ENCODE results near the gene NR2E1. TPM values are rescaled to one million over a fixed set of nuclear protein-coding genes. Genes with fewer than 3 reads are reported as not detected.

The NR2E1 gene
- polyA plus RNA-seq, 3 donors from 2014 or later = not detected

GRCh38 chr6:108222504-108222903 is 56.7 kb downstream of the NR2E1 start:
- peaks cover 0 to 1% (median 0%) of the 10 kb centered on the region in 3 donors for H3K27me3 Mint-ChIP-seq (ENCODE audit: low read depth in 3 of 3)
- H3K4me1 Mint-ChIP-seq = peaks cover 23 to 28% of the 10 kb centered on the region in 2 donors
- H3K27ac Mint-ChIP-seq = peak overlapping the region; percentile 1 to 69 (median 46)

GRCh38 chr6:108227290-108227689 is 61.5 kb downstream of the NR2E1 start:
- Mint-ChIP-seq H3K27me3 (ENCODE audit: low read depth in 3 of 3) (no peaks in the 10 kb centered on the region), H3K9me3 (no peaks in the 10 kb centered on the region), H3K27ac (peak overlapping the region in 1 of 6 donors; percentile 24), H3K4me1 (peaks cover 36 to 47% of the 10 kb centered on the region in 2 donors), H3K36me3 (peaks cover 0 to 7% (median 3%) of the 10 kb centered on the region in 3 donors), H3K4me3 (no peak overlapping the region)
- DNase-seq = no peak

More at GRCh38 chr6:108222504-108222903, 56.7 kb downstream of the NR2E1 start:
- Mint-ChIP-seq H3K36me3 (peaks cover 4 to 21% (median 16%) of the 10 kb centered on the region in 3 donors), H3K9me3 (no peaks in the 10 kb centered on the region), H3K4me3 (peak overlapping the region in 1 of 5 donors; percentile 50)
- DNase-seq = no peak

DNA sequence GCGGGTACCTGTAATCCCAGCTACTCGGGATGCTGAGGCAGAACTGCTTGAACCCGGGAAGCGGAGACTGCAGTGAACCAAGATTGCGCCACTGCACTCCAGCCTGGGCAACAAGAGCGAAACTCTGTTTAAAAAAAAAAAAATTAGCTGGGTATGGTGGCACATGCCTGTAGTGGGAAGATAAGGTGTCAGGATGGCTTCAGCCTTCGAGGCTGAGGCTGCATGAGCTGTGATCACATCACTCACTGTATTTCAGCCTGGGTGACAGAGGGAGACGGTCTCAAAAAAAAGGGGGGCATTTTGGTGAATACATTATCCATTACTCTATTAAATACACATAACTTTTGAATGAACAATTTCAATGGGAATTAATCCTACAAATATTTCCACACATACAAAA is 62.6 kb downstream of the NR2E1 start:
- no peak overlapping the region for H3K4me3 Mint-ChIP-seq
- no peaks in the 10 kb centered on the region for H3K36me3 Mint-ChIP-seq
- peaks cover 30 to 50% of the 10 kb centered on the region in 2 donors for H3K4me1 Mint-ChIP-seq
- no peaks in the 10 kb centered on the region for H3K27me3 Mint-ChIP-seq (ENCODE audit: low read depth in 3 of 3)
- H3K9me3 Mint-ChIP-seq = no peaks in the 10 kb centered on the region
- no peak for DNase-seq
- no peak overlapping the region for H3K27ac Mint-ChIP-seq

- Mint-ChIP-seq H3K9me3 (no peaks in the 10 kb centered on the region), H3K27ac (no peak overlapping the region), H3K27me3 (ENCODE audit: low read depth in 3 of 3) (no peaks in the 10 kb centered on the region), H3K4me3 (no peak overlapping the region), H3K36me3 (peaks cover 0 to 7% (median 3%) of the 10 kb centered on the region in 3 donors), H3K4me1 (peaks cover 39 to 70% of the 10 kb centered on the region in 2 donors)
- DNase-seq = no peak
These were observed 69.3 kb downstream of the NR2E1 start for GRCh38 chr6:108235127-108235526.

GRCh38 chr6:108236791-108237190 is 71.0 kb downstream of the NR2E1 start:
- Mint-ChIP-seq H3K27me3 (ENCODE audit: low read depth in 3 of 3) (no peaks in the 10 kb centered on the region), H3K36me3 (peaks cover under 1 to 8% (median 8%) of the 10 kb centered on the region in 3 donors), H3K27ac (no peak overlapping the region), H3K9me3 (no peaks in the 10 kb centered on the region), H3K4me3 (no peak overlapping the region), H3K4me1 (peaks cover 40 to 68% of the 10 kb centered on the region in 2 donors)
- no peak for DNase-seq

- Mint-ChIP-seq H3K4me1 (peaks cover 44 to 68% of the 10 kb centered on the region in 2 donors), H3K9me3 (no peaks in the 10 kb centered on the region), H3K27me3 (ENCODE audit: low read depth in 3 of 3) (no peaks in the 10 kb centered on the region), H3K27ac (peak overlapping the region in 1 of 6 donors; percentile 56), H3K36me3 (peaks cover 6 to 19% (median 19%) of the 10 kb centered on the region in 3 donors), H3K4me3 (no peak overlapping the region)
- DNase-seq = no peak
These were observed 72.5 kb downstream of the NR2E1 start for GRCh38 chr6:108238322-108238721.

Other genes with a start within 250 kb of the NR2E1 start
- 10 to 100 TPM; 27.0 to 34.4 (median 31.0) TPM for gene SEC63, start 207.8 kb upstream of the NR2E1 start, polyA plus RNA-seq
- 10 to 100 TPM; 50.3 to 71.5 (median 64.6) TPM for gene OSTM1, start 91.3 kb upstream of the NR2E1 start, polyA plus RNA-seq
- gene SNX3, start 95.0 kb downstream of the NR2E1 start, polyA plus RNA-seq = 100 to 1,000 TPM; 218 to 469 (median 234) TPM
- gene AFG1L, start 129.0 kb downstream of the NR2E1 start, polyA plus RNA-seq = 1 to 10 TPM in 2 of 3 donors, not detected in 1; 4.1 to 5.4 TPM

All from immature natural killer cell (primary cell).